Heart left ventricle (tissue), 16 donors: ENCODE results near the gene MYO1B. TPM values are rescaled to one million over a fixed set of nuclear protein-coding genes. Genes with fewer than 3 reads are reported as not detected.

Source experiments
- ATAC-seq, 4 donors: fragments of 200-7000 bp; cut with Tn5 transposase; one replicate each; pipeline ENCODE4 v1.9.1; 2020 to 2022; ENCODE audit warnings: moderate library complexity in 4 of 4, mild to moderate bottlenecking in 3 of 4, moderate number of reproducible peaks in 1 of 4
- DNase-seq, 5 donors: peaks; one replicate each; pipeline ENCODE4 v3.0.0-alpha.2; 2020
- H3K27ac ChIP-seq, 12 donors: fragments of 200-600 bp; sonication (generic) in 4 of 12; one replicate each; pipeline versions ENCODE4 v1.5.0 to v1.8.0; 2016 to 2022; ENCODE audit warnings: mild to moderate bottlenecking in 2 of 12
- H3K27me3 ChIP-seq, 9 donors: fragments of 200-600 bp; sonication (generic) in 2 of 9; one replicate each; pipeline versions ENCODE4 v1.5.1 to v1.8.0; 2016 to 2022; ENCODE audit warnings: mild to moderate bottlenecking in 3 of 9
- H3K36me3 ChIP-seq, 9 donors: fragments of 200-600 bp; sonication (generic) in 2 of 9; one replicate each; pipeline versions ENCODE4 v1.5.0 to v1.8.0; 2018 to 2022; ENCODE audit warnings: mild to moderate bottlenecking in 2 of 9
- H3K4me1 ChIP-seq, 12 donors: fragments of 200-600 bp; sonication (generic) in 4 of 12; one replicate each; pipeline versions ENCODE4 v1.5.0 to v1.8.0; 2016 to 2022; ENCODE audit warnings: mild to moderate bottlenecking in 3 of 12
- H3K4me3 ChIP-seq, 12 donors: fragments of 200-600 bp; sonication (generic) in 4 of 12; one replicate each; pipeline versions ENCODE4 v1.5.0 to v1.8.0; 2017 to 2022; ENCODE audit warnings: mild to moderate bottlenecking in 9 of 12, moderate library complexity in 4 of 12
- H3K9me3 ChIP-seq, 12 donors: fragments of 200-600 bp; sonication (generic) in 4 of 12; one replicate each; pipeline versions ENCODE4 v1.5.0 to v1.8.0; 2016 to 2022; ENCODE audit warnings: mild to moderate bottlenecking in 1 of 12
- POLR2A ChIP-seq, 2 donors: fragments of 450-650 bp; IDR thresholded peaks; one replicate each; pipeline ENCODE4 v1.6.1; 2017; ENCODE audit warnings: antibody characterized with exemption in 2 of 2, mild to moderate bottlenecking in 2 of 2, moderate library complexity in 2 of 2
- WGBS, 4 donors: extraction: QIAGEN DNeasy Blood & Tissue Kit in 2 of 4; methylation state at CpG; one replicate each; pipeline versions ENCODE4 v1.1.5 to v1.1.7; 2013 to 2018; 5-methylcytosine and 5-hydroxymethylcytosine counted together
- intact Hi-C, 10 donors: fragments of 100-400 bp; cut with DNase I; formaldehyde crosslinking; loops; one replicate each; pipeline versions ENCODE4 v1.11.1 to v1.14.2; 2022
- polyA plus RNA-seq, 2 donors: library from polyadenylated mRNA; stranded (reverse); fragments of 200-250 nt; gene quantifications; one replicate each; pipeline ENCODE4 v1.2.3, GENCODE V29; 2013
- total RNA-seq, 9 donors: library from RNA; depleted of rRNA in 2 of 9; stranded (reverse); fragments of >200 nt in 2 of 9; fragmentation: NEBNext Ultra II Directional in 3 of 9; extraction: Animal tissue kit (Norgen Biotek cat#: 25700) in 3 of 9; gene quantifications; one replicate each; pipeline versions ENCODE4 v1.1.0 to v1.2.4, GENCODE V29; 2016 to 2023
- TF ChIP-seq, protein P1 (sequence below), 12 donors: fragments of 200-600 bp; sonication (generic) in 4 of 12; IDR thresholded peaks; one replicate each; pipeline versions ENCODE4 v1.5.0 to v1.8.0; 2018 to 2022; ENCODE audit warnings: antibody characterized with exemption in 12 of 12, mild to moderate bottlenecking in 5 of 12
- donor health status: ischemic (EF 13 %, LVEDD 7.1; RV severe dilation, severe dysfunction).
- donor health status: healthy with polysubstance abuse.
- donor health status: DM: no; HTN: yes; CAD: no.
- donor health status: DM: no; HTN: no; CAD: no.
- donor health status: ischemic (EF 25% LVEDD 6.9; RV normal size, moderate dysfunction).
- donor health status: ischemic (EF 25% LVEDD 5.7; RV mildly dilated, moderate dysfunction).
- donor health status: healthy.
- donor health status: DM: yes; HTN: yes; CAD: no.
- donor health status: ischemic (EF 35%, LVEDD 5.7; RV mildly dilated, moderate dysfunction).
- donor health status: nonischemic (EF 11% LVEDD 7.7; RV severe dilation, severe dysfunction).
- donor health status: DM: yes; HTN: yes; CAD: no.
- donor health status: PGD.
- donor health status: ischemic (EF 29% LVEDD 5.4; RV normal size, mild dysfunction).
- donor health status: nonischemic (EF 23%, LVEDD 6.1; RV moderate dilation, normal function).

Gene MYO1B
- total and polyA plus RNA-seq, 11 donors = 7.8 to 47.3 (median 15.8) TPM

DNA sequence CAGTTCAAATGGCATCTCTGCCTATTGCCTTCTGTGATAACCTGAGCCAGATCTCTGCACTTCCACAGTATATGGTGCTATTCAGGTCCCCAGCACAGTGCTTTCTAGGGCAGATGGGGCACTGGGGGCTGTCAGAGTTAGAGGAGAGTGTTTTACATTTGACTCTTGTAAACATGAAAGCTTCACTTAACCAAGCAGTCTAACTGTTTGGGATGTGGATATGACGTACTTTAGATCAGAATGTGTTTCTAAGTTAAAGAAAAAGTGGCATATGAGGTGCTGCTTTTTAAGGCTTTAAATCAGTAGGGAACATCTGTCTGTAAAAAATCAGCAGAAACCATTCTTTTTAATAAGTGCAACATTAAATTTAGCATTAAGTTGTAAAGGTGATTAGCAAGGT is 75.7 kb downstream of the MYO1B start:
- Histone ChIP-seq H3K27me3 (no peaks in the 10 kb centered on the region), H3K36me3 (no peaks in the 10 kb centered on the region), H3K4me3 (no peak overlapping the region), H3K4me1 (peaks cover 0 to 62% (median 45%) of the 10 kb centered on the region in 12 donors), H3K9me3 (peaks cover 0 to 9% (median 4%) of the 10 kb centered on the region in 12 donors), H3K27ac (peak overlapping the region in 8 of 12 donors; percentile 11 to 68 (median 50))
- ATAC-seq (peak in 1 of 4 donors; percentile 18), DNase-seq (no peak)
- TF ChIP-seq, protein P1, sequence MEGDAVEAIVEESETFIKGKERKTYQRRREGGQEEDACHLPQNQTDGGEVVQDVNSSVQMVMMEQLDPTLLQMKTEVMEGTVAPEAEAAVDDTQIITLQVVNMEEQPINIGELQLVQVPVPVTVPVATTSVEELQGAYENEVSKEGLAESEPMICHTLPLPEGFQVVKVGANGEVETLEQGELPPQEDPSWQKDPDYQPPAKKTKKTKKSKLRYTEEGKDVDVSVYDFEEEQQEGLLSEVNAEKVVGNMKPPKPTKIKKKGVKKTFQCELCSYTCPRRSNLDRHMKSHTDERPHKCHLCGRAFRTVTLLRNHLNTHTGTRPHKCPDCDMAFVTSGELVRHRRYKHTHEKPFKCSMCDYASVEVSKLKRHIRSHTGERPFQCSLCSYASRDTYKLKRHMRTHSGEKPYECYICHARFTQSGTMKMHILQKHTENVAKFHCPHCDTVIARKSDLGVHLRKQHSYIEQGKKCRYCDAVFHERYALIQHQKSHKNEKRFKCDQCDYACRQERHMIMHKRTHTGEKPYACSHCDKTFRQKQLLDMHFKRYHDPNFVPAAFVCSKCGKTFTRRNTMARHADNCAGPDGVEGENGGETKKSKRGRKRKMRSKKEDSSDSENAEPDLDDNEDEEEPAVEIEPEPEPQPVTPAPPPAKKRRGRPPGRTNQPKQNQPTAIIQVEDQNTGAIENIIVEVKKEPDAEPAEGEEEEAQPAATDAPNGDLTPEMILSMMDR (IDR thresholded peaks at IDR 0.05) = no peak
- TF ChIP-seq POLR2A (IDR thresholded peaks at IDR 0.05) = no peak
- 74 to 87% (median 84%) methylated on average over 1 of the region's 1 CpG for WGBS, 4 donors
- intact Hi-C loops = no loop called here

- no peak overlapping the region for H3K4me3 ChIP-seq
- H3K36me3 ChIP-seq = no peaks in the 10 kb centered on the region
- TF ChIP-seq, protein P1 (IDR thresholded peaks at IDR 0.05) = peak in 1 of 12 donors; percentile 25
- TF ChIP-seq POLR2A (IDR thresholded peaks at IDR 0.05) = no peak
- ATAC-seq (peak; percentile 42 to 79 (median 74)), DNase-seq (peak in 1 of 5 donors; percentile 27)
- peak overlapping the region in 11 of 12 donors; percentile 26 to 68 (median 53) for H3K27ac ChIP-seq
- no peaks in the 10 kb centered on the region for H3K27me3 ChIP-seq
- intact Hi-C loops = no loop called here
- WGBS, 4 donors = 45 to 52% (median 50%) methylated on average over 4 of the region's 4 CpGs
- H3K4me1 ChIP-seq = peaks cover 0 to 62% (median 45%) of the 10 kb centered on the region in 12 donors
- H3K9me3 ChIP-seq = peaks cover 0 to 9% (median 4%) of the 10 kb centered on the region in 12 donors
These were observed 76.9 kb downstream of the MYO1B start for GRCh38 chr2:191321861-191322662.

- ATAC-seq (no peak), DNase-seq (no peak)
- H3K36me3 ChIP-seq = no peaks in the 10 kb centered on the region
- H3K9me3 ChIP-seq = peaks cover 0 to 9% (median 4%) of the 10 kb centered on the region in 12 donors
- H3K4me1 ChIP-seq = peaks cover 0 to 57% (median 42%) of the 10 kb centered on the region in 12 donors
- no peak overlapping the region for H3K4me3 ChIP-seq
- peak overlapping the region in 11 of 12 donors; percentile 11 to 68 (median 53) for H3K27ac ChIP-seq
- TF ChIP-seq, protein P1 (IDR thresholded peaks at IDR 0.05) = no peak
- no peak for TF ChIP-seq POLR2A (IDR thresholded peaks at IDR 0.05)
- intact Hi-C loops = no loop called here
- WGBS, 4 donors = 63 to 73% (median 67%) methylated on average over 2 of the region's 2 CpGs
- H3K27me3 ChIP-seq = no peaks in the 10 kb centered on the region
These were observed 77.8 kb downstream of the MYO1B start for GRCh38 chr2:191322828-191323506.
